HepG2 (cell line): ENCODE data around the gene MOK. TPM values are rescaled to one million over a fixed set of nuclear protein-coding genes. Genes with fewer than 3 reads are reported as not detected.

ENCODE experiments used
- CENPBD1 ChIP-seq: sonication (generic); formaldehyde crosslinking; IDR thresholded peaks from 2 replicates; pipeline ENCODE4 v1.8.0; 2022; ENCODE audit warnings: missing genetic modification reagents, low read depth, mild to moderate bottlenecking, borderline replicate concordance
- E2F2 ChIP-seq: sonication (generic); formaldehyde crosslinking; IDR thresholded peaks from 2 replicates; pipeline ENCODE4 v1.4.0; 2020; ENCODE audit warnings: missing genetic modification reagents, borderline replicate concordance
- KDM3A ChIP-seq: IDR thresholded peaks from 2 replicates; pipeline ENCODE4 v1.6.1; 2018; ENCODE audit warnings: low read depth, missing compliant biosample characterization
- KDM6A ChIP-seq: IDR thresholded peaks from 2 replicates; pipeline ENCODE4 v1.6.1; 2016; ENCODE audit warnings: low read depth
- MIXL1 ChIP-seq: IDR thresholded peaks from 2 replicates; pipeline ENCODE4 v1.6.1; 2016
- RBFOX2 ChIP-seq: fragments of 200-400 bp; formaldehyde crosslinking; IDR thresholded peaks from 2 replicates; pipeline ENCODE4 v1.6.1; 2017; ENCODE audit warnings: low read depth, mild to moderate bottlenecking, low read length
- SOX13 ChIP-seq, 3 experiments: fragments of 450-650 bp in 1 of 3; sonication (generic) in 1 of 3; formaldehyde crosslinking in 1 of 3; IDR thresholded peaks in 2 of 3; conservative IDR thresholded peaks in 1 of 3; 2 replicates each; pipeline versions ENCODE4 v1.5.0 to v1.6.1; 2016 to 2020; ENCODE audit warnings: antibody characterized with exemption in 1 of 3, mild to moderate bottlenecking in 1 of 3, missing compliant biosample characterization in 1 of 3, missing genetic modification reagents in 1 of 3, moderate library complexity in 1 of 3
- TIGD3 ChIP-seq: sonication (generic); formaldehyde crosslinking; IDR thresholded peaks from 2 replicates; pipeline ENCODE4 v1.5.1; 2020; ENCODE audit warnings: mild to moderate bottlenecking, missing genetic modification reagents, borderline replicate concordance
- ZBTB7B ChIP-seq: sonication (generic); formaldehyde crosslinking; IDR thresholded peaks from 2 replicates; pipeline ENCODE4 v1.4.0; 2020; ENCODE audit warnings: missing genetic modification reagents
- ZEB1 ChIP-seq: IDR thresholded peaks from 2 replicates; pipeline ENCODE4 v1.6.1; 2012; ENCODE audit warnings: mild to moderate bottlenecking, low read depth, inconsistent platforms; ENCODE audit not compliant: insufficient replicate concordance
- ZKSCAN8 ChIP-seq: IDR thresholded peaks from 2 replicates; pipeline ENCODE4 v1.6.1; 2016; ENCODE audit warnings: borderline replicate concordance, missing genetic modification reagents, missing compliant biosample characterization
- ZNF124 ChIP-seq: sonication (generic); formaldehyde crosslinking; IDR thresholded peaks from 2 replicates; pipeline ENCODE4 v1.4.0; 2020; ENCODE audit warnings: missing genetic modification reagents
- ZNF160 ChIP-seq: sonication (generic); formaldehyde crosslinking; IDR thresholded peaks from 2 replicates; pipeline ENCODE4 v1.8.0; 2022; ENCODE audit warnings: mild to moderate bottlenecking, inconsistent platforms, missing genetic modification reagents
- ZNF180 ChIP-seq: sonication (generic); formaldehyde crosslinking; IDR thresholded peaks from 2 replicates; pipeline ENCODE4 v1.4.0; 2020; ENCODE audit warnings: low read depth, missing genetic modification reagents, borderline replicate concordance
- ZNF207 ChIP-seq: fragments of 450-650 bp; IDR thresholded peaks from 2 replicates; pipeline ENCODE4 v1.6.1; 2016; ENCODE audit warnings: antibody characterized with exemption, borderline replicate concordance
- ZNF343 ChIP-seq: sonication (generic); formaldehyde crosslinking; IDR thresholded peaks from 2 replicates; pipeline ENCODE4 v1.4.0; 2020; ENCODE audit warnings: mild to moderate bottlenecking, missing genetic modification reagents
- ZNF543 ChIP-seq: sonication (generic); formaldehyde crosslinking; IDR thresholded peaks from 2 replicates; pipeline ENCODE4 v1.4.0; 2020; ENCODE audit warnings: mild to moderate bottlenecking, missing genetic modification reagents
- ZNF550 ChIP-seq: sonication (generic); formaldehyde crosslinking; IDR thresholded peaks from 2 replicates; pipeline ENCODE4 v1.4.0; 2020; ENCODE audit warnings: mild to moderate bottlenecking, missing genetic modification reagents, borderline replicate concordance
- ZNF619 ChIP-seq: sonication (generic); formaldehyde crosslinking; IDR thresholded peaks from 2 replicates; pipeline ENCODE4 v1.4.0; 2020; ENCODE audit warnings: mild to moderate bottlenecking, missing genetic modification reagents
- ZNF660 ChIP-seq: sonication (generic); formaldehyde crosslinking; IDR thresholded peaks from 2 replicates; pipeline ENCODE4 v1.5.1; 2020; ENCODE audit warnings: mild to moderate bottlenecking, low read depth, missing genetic modification reagents, borderline replicate concordance
- ZNF772 ChIP-seq: sonication (generic); formaldehyde crosslinking; IDR thresholded peaks from 2 replicates; pipeline ENCODE4 v1.5.0; 2020; ENCODE audit warnings: mild to moderate bottlenecking, missing genetic modification reagents
- ZNF800 ChIP-seq: sonication (generic); formaldehyde crosslinking; IDR thresholded peaks from 2 replicates; pipeline ENCODE4 v1.4.0; 2020; ENCODE audit warnings: missing genetic modification reagents
- ZNF83 ChIP-seq: sonication (generic); formaldehyde crosslinking; IDR thresholded peaks from 2 replicates; pipeline ENCODE4 v1.4.0; 2020; ENCODE audit warnings: missing genetic modification reagents, mild to moderate bottlenecking, borderline replicate concordance
- polyA plus RNA-seq, 8 experiments: library from polyadenylated mRNA; depleted of rRNA in 3 of 8; stranded (reverse) in 7 of 8; unstranded in 1 of 8; fragments of >200 nt; fragmentation: Illumina TruSeq in 4 of 8; extraction: Trizol in 4 of 8; gene quantifications; 2 replicates each; pipeline versions ENCODE4 v1.2.1 to v1.2.3, GENCODE V29; 2011 to 2016; ENCODE audit warnings: low read depth in 4 of 8, missing spikeins in 1 of 8, mixed read lengths in 1 of 8; ENCODE audit not compliant: insufficient read depth in 1 of 8
- total RNA-seq, 5 experiments: library from RNA; depleted of rRNA; stranded (reverse); fragments of >200 nt; fragmentation: Illumina TruSeq; extraction: Trizol; gene quantifications; 2 replicates each; pipeline ENCODE4 v1.2.3, GENCODE V29; 2016; ENCODE audit warnings: low read depth in 1 of 5

Gene MOK
- total and polyA plus RNA-seq, 2 of the 13 experiments (the other 11 are each of a cell fraction or from before 2014, with no cell fraction given), result 15.3 to 16.9 TPM

- no peak for TF ChIP-seq MIXL1
- TF ChIP-seq CENPBD1 (CRISPR knock-in tag), result no peak
- no peak for TF ChIP-seq ZNF543 (CRISPR knock-in tag)
- TF ChIP-seq ZNF83 (CRISPR knock-in tag), result no peak
- 0 out of 2 replicates have a peak, but pooled peaks have one; percentile 46 for TF ChIP-seq RBFOX2
- no peak for TF ChIP-seq ZNF180 (CRISPR knock-in tag)
- no peak for TF ChIP-seq ZNF207
- TF ChIP-seq ZNF343, result no peak
- TF ChIP-seq ZNF619 (CRISPR knock-in tag), result no peak
- no peak for TF ChIP-seq KDM6A (CRISPR knock-in tag)
- TF ChIP-seq ZEB1, result no peak
- TF ChIP-seq TIGD3, result 0 out of 2 replicates have a peak, but pooled peaks have one; percentile 75
- no peak for TF ChIP-seq ZNF550 (CRISPR knock-in tag)
- no peak for TF ChIP-seq E2F2
- peak; percentile 91 for TF ChIP-seq ZNF800 (CRISPR knock-in tag)
- peak; percentile 36; the same call in 1 of the 2 replicates for TF ChIP-seq ZKSCAN8
- TF ChIP-seq ZNF660 (CRISPR knock-in tag), result no peak
- peak; percentile 92; the same call in 1 of the 2 replicates for TF ChIP-seq KDM3A (CRISPR knock-in tag)
- TF ChIP-seq ZNF160, result peak; percentile 66; the same call in 1 of the 2 replicates
- peak; percentile 73 for TF ChIP-seq ZBTB7B
- no peak for TF ChIP-seq ZNF124 (CRISPR knock-in tag)
- peak; percentile 27; the same call in 1 of the 2 replicates for TF ChIP-seq ZNF772 (CRISPR knock-in tag)
- TF ChIP-seq SOX13 (IDR thresholded peaks at IDR 0.05), result no peak
- peak in 1 of 2 experiments; percentile 42; a peak in 2 of 4 replicates for TF ChIP-seq SOX13 (CRISPR knock-in tag; conservative IDR thresholded peaks at IDR 0.05 in 1 of 2, IDR thresholded peaks at IDR 0.05 in 1 of 2)
Observed at GRCh38 chr14:102314242-102315011, 9.5 kb upstream of the MOK start (continued).
